Mammary epithelial cell (primary cell): ENCODE data around the gene SWT1.

Source experiments
- CTCF ChIP-seq, 2 donors: IDR thresholded peaks in 1 of 2; conservative IDR thresholded peaks in 1 of 2; 2 replicates each; pipeline ENCODE4 v1.5.1; 2011 to 2012; ENCODE audit warnings: inconsistent platforms in 2 of 2, low read length in 2 of 2, mild to moderate bottlenecking in 2 of 2, control low read depth in 1 of 2, low read depth in 1 of 2; ENCODE audit not compliant: insufficient read depth in 1 of 2; ENCODE audit errors: extremely low read depth in 1 of 2
- EZH2 ChIP-seq: IDR thresholded peaks from 2 replicates; pipeline ENCODE4 v1.6.1; 2012; ENCODE audit warnings: low read length, inconsistent platforms, borderline replicate concordance

GRCh38 chr1:185227161-185227560, 70.2 kb downstream of the SWT1 start:
- TF ChIP-seq EZH2 (no peak), CTCF (conservative IDR thresholded peaks at IDR 0.05 in 1 of 2, IDR thresholded peaks at IDR 0.05 in 1 of 2; ENCODE audit: extremely low read depth in 1 of 2, insufficient read depth in 1 of 2, low read depth in 1 of 2, low read length in 2 of 2) (no peak)
